Peyer's patch (tissue), 4 donors: ENCODE results near the gene PSMD12.

Source experiments
- POLR2A ChIP-seq, 2 donors: fragments of 450-650 bp; IDR thresholded peaks; one replicate each; pipeline ENCODE4 v1.5.1; 2017; ENCODE audit warnings: antibody characterized with exemption in 2 of 2, mild to moderate bottlenecking in 2 of 2, moderate library complexity in 2 of 2
- TF ChIP-seq, protein P1 (sequence below), 6 experiments: fragments of 450-650 bp in 4 of 6; fragments of 200-600 bp in 2 of 6; sonication (generic) in 1 of 6; IDR thresholded peaks; one replicate each; pipeline ENCODE4 v1.5.1; 2017 to 2019; ENCODE audit warnings: antibody characterized with exemption in 6 of 6, mild to moderate bottlenecking in 3 of 6, moderate library complexity in 1 of 6

DNA sequence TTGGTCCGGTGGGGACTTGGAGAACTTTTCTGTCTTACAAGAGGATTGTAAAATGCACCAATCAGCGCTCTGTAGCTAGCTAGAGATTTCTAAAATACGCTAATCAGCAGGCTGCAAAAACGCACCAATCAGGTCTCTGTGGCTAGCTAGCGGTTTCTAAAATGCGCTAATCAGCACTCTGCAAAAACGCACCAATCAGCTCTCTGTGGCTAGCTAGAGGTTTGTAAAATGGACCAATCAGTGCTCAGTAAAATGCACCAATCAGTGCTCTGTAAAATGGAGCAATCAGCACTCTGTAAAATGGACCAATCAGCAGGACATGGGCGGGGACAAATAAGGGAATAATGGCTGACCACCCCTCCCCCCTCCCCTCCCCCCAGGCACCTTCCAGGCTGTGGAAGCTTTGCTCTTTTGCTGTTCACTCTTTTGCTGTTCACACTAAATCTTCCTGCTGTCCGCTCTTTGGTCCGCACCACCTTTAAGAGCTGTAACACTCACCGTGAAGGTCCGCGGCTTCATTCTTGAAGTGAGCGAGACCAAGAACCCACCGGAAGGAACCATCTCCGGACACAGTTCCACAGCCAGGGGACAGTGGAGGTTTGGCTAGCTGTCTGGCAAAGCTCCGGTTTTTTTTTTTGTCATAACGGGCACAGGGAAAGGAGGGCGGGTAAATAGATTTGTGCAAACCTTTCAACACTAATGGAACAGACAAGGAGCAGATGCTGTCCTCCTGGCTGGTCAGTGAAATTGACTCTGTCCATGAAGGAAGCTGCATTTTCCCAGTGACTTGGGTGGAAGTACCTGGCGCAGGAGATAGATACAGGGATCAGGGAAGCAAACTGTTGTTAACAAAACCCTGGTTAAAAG lies 19.0 kb upstream of the PSMD12 start:
- no peak for TF ChIP-seq POLR2A (IDR thresholded peaks at IDR 0.05)
- TF ChIP-seq, protein P1, sequence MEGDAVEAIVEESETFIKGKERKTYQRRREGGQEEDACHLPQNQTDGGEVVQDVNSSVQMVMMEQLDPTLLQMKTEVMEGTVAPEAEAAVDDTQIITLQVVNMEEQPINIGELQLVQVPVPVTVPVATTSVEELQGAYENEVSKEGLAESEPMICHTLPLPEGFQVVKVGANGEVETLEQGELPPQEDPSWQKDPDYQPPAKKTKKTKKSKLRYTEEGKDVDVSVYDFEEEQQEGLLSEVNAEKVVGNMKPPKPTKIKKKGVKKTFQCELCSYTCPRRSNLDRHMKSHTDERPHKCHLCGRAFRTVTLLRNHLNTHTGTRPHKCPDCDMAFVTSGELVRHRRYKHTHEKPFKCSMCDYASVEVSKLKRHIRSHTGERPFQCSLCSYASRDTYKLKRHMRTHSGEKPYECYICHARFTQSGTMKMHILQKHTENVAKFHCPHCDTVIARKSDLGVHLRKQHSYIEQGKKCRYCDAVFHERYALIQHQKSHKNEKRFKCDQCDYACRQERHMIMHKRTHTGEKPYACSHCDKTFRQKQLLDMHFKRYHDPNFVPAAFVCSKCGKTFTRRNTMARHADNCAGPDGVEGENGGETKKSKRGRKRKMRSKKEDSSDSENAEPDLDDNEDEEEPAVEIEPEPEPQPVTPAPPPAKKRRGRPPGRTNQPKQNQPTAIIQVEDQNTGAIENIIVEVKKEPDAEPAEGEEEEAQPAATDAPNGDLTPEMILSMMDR (IDR thresholded peaks at IDR 0.05) = no peak
